GM13977 (cell line): ENCODE data around the gene GPR107.

Experiments
- DNase-seq: peaks from one replicate; pipeline ENCODE4 v3.0.0; 2012; ENCODE audit warnings: low spot score
- in situ Hi-C: fragments of 300-500 bp; cut with MboI; formaldehyde crosslinking; loops from one replicate; pipeline ENCODE4 v1.12.0; 2022; ENCODE audit warnings: low sequenced_read_pairs, low pct_unique_long_range_greater_than_20kb, mixed read lengths, inconsistent platforms; ENCODE audit not compliant: unreplicated experiment
- TF ChIP-seq, protein P1 (sequence below): IDR thresholded peaks from 2 replicates; pipeline ENCODE4 v1.5.1; 2012; ENCODE audit warnings: mild to moderate bottlenecking, control low read depth; ENCODE audit not compliant: insufficient read depth; ENCODE audit errors: extremely low read depth, missing control alignments

The GPR107 gene

GRCh38 chr9:130157079-130157478, 103.4 kb downstream of the GPR107 start:
- TF ChIP-seq, protein P1, sequence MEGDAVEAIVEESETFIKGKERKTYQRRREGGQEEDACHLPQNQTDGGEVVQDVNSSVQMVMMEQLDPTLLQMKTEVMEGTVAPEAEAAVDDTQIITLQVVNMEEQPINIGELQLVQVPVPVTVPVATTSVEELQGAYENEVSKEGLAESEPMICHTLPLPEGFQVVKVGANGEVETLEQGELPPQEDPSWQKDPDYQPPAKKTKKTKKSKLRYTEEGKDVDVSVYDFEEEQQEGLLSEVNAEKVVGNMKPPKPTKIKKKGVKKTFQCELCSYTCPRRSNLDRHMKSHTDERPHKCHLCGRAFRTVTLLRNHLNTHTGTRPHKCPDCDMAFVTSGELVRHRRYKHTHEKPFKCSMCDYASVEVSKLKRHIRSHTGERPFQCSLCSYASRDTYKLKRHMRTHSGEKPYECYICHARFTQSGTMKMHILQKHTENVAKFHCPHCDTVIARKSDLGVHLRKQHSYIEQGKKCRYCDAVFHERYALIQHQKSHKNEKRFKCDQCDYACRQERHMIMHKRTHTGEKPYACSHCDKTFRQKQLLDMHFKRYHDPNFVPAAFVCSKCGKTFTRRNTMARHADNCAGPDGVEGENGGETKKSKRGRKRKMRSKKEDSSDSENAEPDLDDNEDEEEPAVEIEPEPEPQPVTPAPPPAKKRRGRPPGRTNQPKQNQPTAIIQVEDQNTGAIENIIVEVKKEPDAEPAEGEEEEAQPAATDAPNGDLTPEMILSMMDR = no peak
- in situ Hi-C loops = no loop called here
- no peak for DNase-seq

- DNase-seq = no peak
- in situ Hi-C loops = no loop called here
- TF ChIP-seq, protein P1 = no peak
These were observed 104.3 kb downstream of the GPR107 start for GRCh38 chr9:130158001-130158400.

DNA sequence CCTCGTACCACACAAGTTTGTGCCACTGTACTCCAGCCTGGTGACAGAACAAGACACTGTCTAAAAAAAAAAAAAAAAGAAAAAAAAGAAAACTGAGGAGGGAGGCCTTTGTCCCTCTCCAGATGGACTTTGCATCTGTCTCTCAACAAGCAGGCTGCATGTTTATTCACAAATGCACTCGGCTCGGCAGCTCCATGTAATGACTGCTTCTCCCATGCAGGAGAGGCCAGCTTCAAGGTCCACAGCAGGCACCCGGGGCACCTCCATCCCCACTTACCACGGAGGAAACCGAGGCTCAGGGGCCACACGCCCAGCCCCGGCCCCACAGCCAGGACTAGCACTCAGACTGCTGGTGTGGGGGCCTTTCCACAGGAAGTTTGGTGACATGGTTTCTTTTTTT, 105.4 kb downstream of the GPR107 start:
- in situ Hi-C loops = no loop called here
- TF ChIP-seq, protein P1 = no peak
- DNase-seq = no peak

GRCh38 chr9:130159915-130160670, 106.4 kb downstream of the GPR107 start:
- in situ Hi-C loops = no loop called here
- TF ChIP-seq, protein P1 = no peak
- no peak for DNase-seq

DNA sequence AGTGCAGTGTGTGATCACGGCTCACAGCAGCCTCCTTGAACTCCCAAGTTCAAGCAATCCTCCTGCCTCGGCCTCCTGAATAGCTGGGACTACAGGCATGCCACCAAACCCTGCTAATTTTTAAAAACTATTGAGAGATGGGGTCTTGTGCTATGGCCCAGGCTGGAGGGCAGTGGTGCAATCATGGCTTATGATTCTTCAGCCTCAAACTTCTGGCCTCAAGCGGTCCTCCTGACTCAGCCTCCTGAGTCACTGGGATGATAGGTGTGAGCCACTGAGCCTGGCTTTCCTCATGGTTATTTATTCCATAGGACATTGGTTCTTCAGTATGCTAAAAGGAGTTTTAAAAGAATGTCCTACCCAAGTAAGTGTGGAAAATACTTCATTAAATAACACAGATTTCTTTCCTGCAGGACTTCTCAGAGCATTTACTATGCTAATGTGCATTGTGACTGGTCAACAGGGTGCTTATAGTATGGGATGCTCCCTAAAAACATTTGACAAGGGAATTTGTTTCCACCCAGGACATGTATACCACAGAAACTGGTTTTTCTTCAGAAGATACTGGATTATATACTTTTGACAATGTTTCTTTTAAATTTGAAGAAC, 107.3 kb downstream of the GPR107 start:
- DNase-seq = no peak
- TF ChIP-seq, protein P1 = no peak
- in situ Hi-C loops = no loop called here

DNA sequence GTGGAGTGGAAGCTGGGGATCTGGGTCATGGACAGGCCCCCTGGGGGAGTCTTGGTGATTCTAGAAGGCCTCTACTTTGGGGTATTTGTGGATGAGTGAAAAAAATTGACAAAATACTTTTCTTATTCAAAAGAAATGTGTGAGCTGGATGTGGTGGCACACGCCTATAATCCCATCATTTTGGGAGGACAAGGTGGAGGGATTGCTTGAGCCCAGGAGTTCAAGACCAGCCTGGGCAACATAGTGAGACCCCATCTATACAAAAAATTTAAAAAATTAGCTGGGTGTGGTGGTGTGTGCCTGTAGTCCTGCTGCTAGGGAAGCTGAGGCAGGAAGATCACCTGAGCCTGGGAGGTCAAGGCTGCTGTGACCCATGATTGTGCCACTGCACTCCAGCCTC, 111.9 kb downstream of the GPR107 start:
- no peak for DNase-seq
- TF ChIP-seq, protein P1 = no peak
- in situ Hi-C loops = no loop called here
